H1 (cell line): ENCODE measurements around the gene LRP5. TPM values are rescaled to one million over a fixed set of nuclear protein-coding genes. Genes with fewer than 3 reads are reported as not detected.

Experiments used
- NANOG ChIP-seq: IDR thresholded peaks from 2 replicates; pipeline ENCODE4 v1.6.1; 2011; ENCODE audit warnings: low read length, low read depth, mild to moderate bottlenecking, inconsistent platforms; ENCODE audit not compliant: insufficient read depth, poor library complexity, severe bottlenecking
- SIN3A ChIP-seq, 2 experiments: IDR thresholded peaks in 1 of 2; conservative IDR thresholded peaks in 1 of 2; 2 replicates each; pipeline ENCODE4 v1.6.1; 2011 to 2012; ENCODE audit warnings: low read length in 2 of 2, improper control_type of control experiment in 1 of 2, low read depth in 1 of 2, mild to moderate bottlenecking in 1 of 2
- polyA plus RNA-seq, 7 experiments: library from polyadenylated mRNA; depleted of rRNA in 3 of 7; stranded (reverse) in 5 of 7; unstranded in 2 of 7; fragments of >200 nt in 5 of 7; fragments of 200-250 nt in 2 of 7; gene quantifications; 1 replicate in 5 of 7; 2 replicates in 1 of 7; 4 replicates in 1 of 7; pipeline versions ENCODE4 v1.2.1 to v1.2.3, GENCODE V29; 2011 to 2013; ENCODE audit warnings: missing spikeins in 2 of 7, mixed read lengths in 2 of 7
- total RNA-seq: library from RNA; stranded (reverse); fragmentation: NEBNext Ultra II Directional; extraction: Animal tissue kit (Norgen Biotek cat#: 25700); gene quantifications from 2 replicates; pipeline ENCODE4 v1.2.1, GENCODE V29; 2021

LRP5 gene
- total and polyA plus RNA-seq, 2 of the 8 experiments (the other 6 are each of a cell fraction or from before 2014, with no cell fraction given) = 19.0 to 38.9 TPM

DNA sequence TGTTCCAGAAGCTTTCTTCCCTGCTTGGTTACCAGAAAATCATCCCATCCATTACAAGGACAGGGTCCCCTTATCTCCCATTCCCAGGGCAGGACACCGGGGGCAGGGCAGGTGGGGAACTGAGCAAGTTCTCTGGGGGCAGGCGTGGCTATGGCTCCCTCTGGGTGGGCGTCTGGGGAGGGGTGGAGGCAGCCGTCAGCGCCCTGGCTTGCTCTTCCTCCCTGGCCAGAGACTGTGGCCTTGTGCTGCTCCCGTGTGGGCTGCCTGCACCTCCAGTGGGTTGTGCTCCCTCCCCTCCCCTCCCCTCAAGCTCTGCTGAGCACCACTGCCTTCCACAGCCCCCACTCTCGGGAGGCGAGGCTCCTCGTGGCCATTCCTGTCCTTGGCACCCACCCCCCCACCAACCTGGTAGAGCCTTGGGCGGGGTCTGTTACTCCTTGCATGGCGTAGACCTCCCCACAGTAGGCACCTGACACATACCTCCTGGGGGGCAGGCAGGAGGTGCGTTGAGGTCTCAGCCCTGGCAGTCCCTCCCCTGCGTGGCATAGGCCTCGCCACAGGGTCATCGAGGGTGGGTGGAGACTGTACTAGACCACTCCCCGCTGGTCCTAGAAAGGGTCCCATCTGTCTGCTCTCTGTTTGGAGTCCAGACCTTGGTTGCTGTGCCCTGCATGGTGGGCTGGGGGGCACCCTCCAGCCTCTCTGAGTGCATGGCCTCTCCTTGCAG, 123.9 kb downstream of the LRP5 start (continued):
- TF ChIP-seq SIN3A (conservative IDR thresholded peaks at IDR 0.05 in 1 of 2, IDR thresholded peaks at IDR 0.05 in 1 of 2; ENCODE audit: low read depth in 1 of 2, low read length in 2 of 2) (no peak), NANOG (no peak)
